A549 (cell line): ENCODE results near the gene ACOXL. TPM values are rescaled to one million over a fixed set of nuclear protein-coding genes. Genes with fewer than 3 reads are reported as not detected.

Source experiments
- ATAC-seq, 2 experiments: fragments of 200-7000 bp in 1 of 2; fragments of >200 bp in 1 of 2; cut with Nextera tagmentation in 1 of 2; cut with Tn5 transposase in 1 of 2; 3 replicates each; pipeline versions ENCODE4 v1.8.0 to v1.9.1; 2018 to 2020; ENCODE audit warnings: mild to moderate bottlenecking in 1 of 2, moderate library complexity in 1 of 2
- CTCF ChIA-PET: fragments of 300-600 bp; sonication (Branson Sonifier 250); formaldehyde crosslinking; extraction: SDS; loops from one replicate; lab custom pipeline; 2021; ENCODE audit warnings: antibody characterized with exemption, inconsistent platforms; lab: Yijun Ruan, JAX
- POLR2A ChIA-PET: fragments of 350-600 bp; formaldehyde crosslinking; extraction: SDS; loops from one replicate; lab custom pipeline; 2021; ENCODE audit warnings: antibody characterized with exemption, inconsistent platforms; lab: Yijun Ruan, JAX
- DNase-seq, 2 experiments: peaks; one replicate each; pipeline versions ENCODE4 v3.0.0 to v3.0.0-alpha.2; 2011 to 2016; ENCODE audit warnings: low read depth in 1 of 2, low spot score in 1 of 2
- FAIRE-seq: peaks from 2 replicates; lab custom pipeline; 2011; peaks lifted over from hg19 to GRCh38; lab: Jason Lieb, UNC
- H3K27ac ChIP-seq, 2 experiments: fragments of >200 bp; sonication (Bioruptor Twin); formaldehyde crosslinking; 3 replicates each; pipeline ENCODE4 v1.5.1; 2016 to 2017
- H3K4me1 ChIP-seq: fragments of >200 bp; sonication (Bioruptor Twin); formaldehyde crosslinking; 3 replicates; pipeline ENCODE4 v1.6.1; 2016
- H3K4me2 ChIP-seq: fragments of >200 bp; sonication (Bioruptor Twin); formaldehyde crosslinking; 3 replicates; pipeline ENCODE4 v1.6.1; 2016
- H3K4me3 ChIP-seq: fragments of >200 bp; sonication (Bioruptor Twin); formaldehyde crosslinking; 3 replicates; pipeline ENCODE4 v1.5.1; 2016
- H3K9me3 ChIP-seq: fragments of >200 bp; sonication (Bioruptor Twin); formaldehyde crosslinking; 3 replicates; pipeline ENCODE4 v1.6.1; 2016
- CBX8 ChIP-seq: fragments of 200-600 bp; sonication (generic); IDR thresholded peaks from 2 replicates; pipeline ENCODE4 v1.6.1; 2016
- CHD2 ChIP-seq: fragments of 150-350 bp; IDR thresholded peaks from 2 replicates; pipeline ENCODE4 v1.6.1; 2014; ENCODE audit warnings: low read length; ENCODE audit not compliant: partially characterized antibody
- CHD4 ChIP-seq: fragments of 200-600 bp; sonication (generic); IDR thresholded peaks from 2 replicates; pipeline ENCODE4 v1.6.1; 2016; ENCODE audit warnings: antibody characterized with exemption, mild to moderate bottlenecking, borderline replicate concordance
- EHF ChIP-seq: fragments of 250-450 bp; sonication (Bioruptor Pico); IDR thresholded peaks from 2 replicates; pipeline ENCODE4 v1.5.0; 2020; ENCODE audit warnings: mild to moderate bottlenecking
- EHMT2 ChIP-seq: fragments of 200-600 bp; sonication (generic); IDR thresholded peaks from 2 replicates; pipeline ENCODE4 v1.6.1; 2016; ENCODE audit warnings: antibody characterized with exemption, low read depth, mild to moderate bottlenecking, moderate library complexity
- FOSB ChIP-seq: fragments of 250-450 bp; sonication (Bioruptor Pico); IDR thresholded peaks from 2 replicates; pipeline ENCODE4 v1.5.0; 2020; ENCODE audit warnings: mild to moderate bottlenecking, moderate library complexity
- FOXS1 ChIP-seq: fragments of 250-450 bp; sonication (Bioruptor Pico); IDR thresholded peaks from 2 replicates; pipeline ENCODE4 v1.5.0; 2020; ENCODE audit warnings: mild to moderate bottlenecking, moderate library complexity
- GATA3 ChIP-seq: IDR thresholded peaks from 2 replicates; pipeline ENCODE4 v1.6.1; 2012; ENCODE audit warnings: borderline replicate concordance
- HDAC2 ChIP-seq: fragments of 200-600 bp; sonication (generic); IDR thresholded peaks from 2 replicates; pipeline ENCODE4 v1.6.1; 2016
- HEYL ChIP-seq: fragments of 250-450 bp; sonication (Bioruptor Pico); IDR thresholded peaks from 2 replicates; pipeline ENCODE4 v1.8.0; 2021; ENCODE audit warnings: mild to moderate bottlenecking, moderate library complexity
- HOXA7 ChIP-seq: fragments of 250-450 bp; sonication (Bioruptor Pico); IDR thresholded peaks from 2 replicates; pipeline ENCODE4 v1.5.0; 2020; ENCODE audit warnings: mild to moderate bottlenecking, moderate library complexity
- HOXB5 ChIP-seq: fragments of 250-450 bp; sonication (Bioruptor Pico); IDR thresholded peaks from 2 replicates; pipeline ENCODE4 v1.5.0; 2020; ENCODE audit warnings: mild to moderate bottlenecking, moderate library complexity
- JUN ChIP-seq, 2 experiments: fragments of >200 bp; sonication (Bioruptor Twin); formaldehyde crosslinking; IDR thresholded peaks; 2 replicates in 1 of 2; 3 replicates in 1 of 2; pipeline ENCODE4 v1.6.1; 2016 to 2017
- JUNB ChIP-seq: fragments of >200 bp; sonication (Bioruptor Twin); formaldehyde crosslinking; IDR thresholded peaks from 2 replicates; pipeline ENCODE4 v1.6.1; 2016
- KDM1A ChIP-seq: fragments of 200-600 bp; sonication (generic); IDR thresholded peaks from 2 replicates; pipeline ENCODE4 v1.6.1; 2016; ENCODE audit warnings: low read depth, mild to moderate bottlenecking
- MYC ChIP-seq: IDR thresholded peaks from 2 replicates; pipeline ENCODE4 v1.6.1; 2012; ENCODE audit warnings: mild to moderate bottlenecking, inconsistent platforms, low read length, improper control_type of control experiment, borderline replicate concordance
- NFE2L2 ChIP-seq: fragments of 150-350 bp; conservative IDR thresholded peaks from 2 replicates; pipeline ENCODE4 v1.6.1; 2014; ENCODE audit warnings: low read length
- NR3C1 ChIP-seq: fragments of >200 bp; sonication (Bioruptor Twin); formaldehyde crosslinking; IDR thresholded peaks from 3 replicates; pipeline ENCODE4 v1.6.1; 2017
- POLR2AphosphoS2 ChIP-seq: conservative IDR thresholded peaks from 2 replicates; pipeline ENCODE4 v1.6.1; 2012; ENCODE audit warnings: low read length, improper control_type of control experiment, inconsistent platforms
- RAD21 ChIP-seq, 2 experiments: fragments of >200 bp in 1 of 2; sonication (Bioruptor Twin) in 1 of 2; formaldehyde crosslinking in 1 of 2; IDR thresholded peaks in 1 of 2; conservative IDR thresholded peaks in 1 of 2; 2 replicates in 1 of 2; 3 replicates in 1 of 2; pipeline ENCODE4 v1.6.1; 2012 to 2018; ENCODE audit warnings: inconsistent platforms in 1 of 2
- RARB ChIP-seq: fragments of 250-450 bp; sonication (Bioruptor Pico); IDR thresholded peaks from 2 replicates; pipeline ENCODE4 v1.8.0; 2021; ENCODE audit warnings: mild to moderate bottlenecking, moderate library complexity
- RFX5 ChIP-seq: fragments of 450-650 bp; IDR thresholded peaks from 2 replicates; pipeline ENCODE4 v1.7.1; 2014; ENCODE audit warnings: antibody characterized with exemption, mild to moderate bottlenecking, moderate library complexity
- RNF2 ChIP-seq: fragments of 200-600 bp; sonication (generic); IDR thresholded peaks from 2 replicates; pipeline ENCODE4 v1.6.1; 2016; ENCODE audit warnings: low read depth, mild to moderate bottlenecking, antibody characterized with exemption, moderate library complexity, borderline replicate concordance
- SREBF2 ChIP-seq: fragments of 450-650 bp; IDR thresholded peaks from 2 replicates; pipeline ENCODE4 v1.6.1; 2014; ENCODE audit warnings: mild to moderate bottlenecking, moderate library complexity
- ZC3H11A ChIP-seq: fragments of 450-650 bp; IDR thresholded peaks from 2 replicates; pipeline ENCODE4 v1.6.1; 2014; ENCODE audit warnings: antibody characterized with exemption, mild to moderate bottlenecking
- WGBS: methylation state at CpG from one replicate; pipeline ENCODE4 v1.1.6; 2017; ENCODE audit errors: missing lambda C conversion rate; 5-methylcytosine and 5-hydroxymethylcytosine counted together
- polyA plus RNA-seq, 4 experiments: library from polyadenylated mRNA; depleted of rRNA in 3 of 4; stranded (reverse); fragments of >200 nt; fragmentation: RNase III in 1 of 4; extraction: RNeasy Plus Mini Kit Qiagen cat#74134 plus additional on column Dnase treatment in 1 of 4; gene quantifications; 2 replicates in 3 of 4; 3 replicates in 1 of 4; pipeline ENCODE4 v1.2.3, GENCODE V29; 2011 to 2017
- TF ChIP-seq, protein P1 (sequence below): IDR thresholded peaks from 2 replicates; pipeline ENCODE4 v1.6.1; 2012; ENCODE audit warnings: low read depth, borderline replicate concordance
- TF ChIP-seq, protein P2 (sequence below): fragments of >200 bp; sonication (Bioruptor Twin); formaldehyde crosslinking; IDR thresholded peaks from 3 replicates; pipeline ENCODE4 v1.5.1; 2016
- TF ChIP-seq, protein P3 (sequence below): fragments of 200-600 bp; sonication (generic); IDR thresholded peaks from 2 replicates; pipeline ENCODE4 v1.6.1; 2016; ENCODE audit warnings: antibody characterized with exemption, mild to moderate bottlenecking, moderate library complexity
- TF ChIP-seq, protein P4 (sequence below): fragments of >200 bp; sonication (Bioruptor Twin); formaldehyde crosslinking; IDR thresholded peaks from 3 replicates; pipeline ENCODE4 v1.6.1; 2016
- TF ChIP-seq, protein P5 (sequence below): IDR thresholded peaks from 2 replicates; pipeline ENCODE4 v1.6.1; 2012

Gene ACOXL
- polyA plus RNA-seq, 2 of the 4 experiments (the other 2 are of a cell fraction) = not detected

DNA sequence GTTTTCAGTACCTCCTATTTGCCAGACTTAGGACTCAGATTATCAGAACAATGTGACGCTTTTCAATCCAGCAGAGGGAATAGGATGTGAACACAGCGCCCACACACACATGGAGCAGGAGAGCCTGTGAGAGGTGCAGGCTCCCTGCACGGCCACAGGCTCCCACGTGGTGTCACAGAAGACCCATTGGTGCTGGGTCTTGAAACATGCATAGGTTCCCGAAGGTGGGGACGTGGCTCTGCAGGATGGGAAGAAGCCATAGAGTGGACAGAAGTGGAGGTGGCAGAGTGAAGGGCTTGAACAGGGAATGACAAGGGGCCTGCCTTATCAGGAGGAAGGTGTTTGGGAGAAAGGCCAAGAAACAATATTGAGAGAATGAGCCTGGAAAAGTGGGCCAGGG, 309.9 kb downstream of the ACOXL start:
- DNase-seq = no peak
- Histone ChIP-seq H3K9me3 (no peaks in the 10 kb centered on the region), H3K4me2 (no peak overlapping the region)
- no peak for TF ChIP-seq GATA3
- no peak for TF ChIP-seq RARB (CRISPR knock-in tag)
- TF ChIP-seq MYC = no peak
- TF ChIP-seq HEYL (CRISPR knock-in tag) = no peak
- no peak for TF ChIP-seq JUNB
- TF ChIP-seq HDAC2 = no peak
- TF ChIP-seq, protein P1, sequence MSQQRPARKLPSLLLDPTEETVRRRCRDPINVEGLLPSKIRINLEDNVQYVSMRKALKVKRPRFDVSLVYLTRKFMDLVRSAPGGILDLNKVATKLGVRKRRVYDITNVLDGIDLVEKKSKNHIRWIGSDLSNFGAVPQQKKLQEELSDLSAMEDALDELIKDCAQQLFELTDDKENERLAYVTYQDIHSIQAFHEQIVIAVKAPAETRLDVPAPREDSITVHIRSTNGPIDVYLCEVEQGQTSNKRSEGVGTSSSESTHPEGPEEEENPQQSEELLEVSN = no peak
- TF ChIP-seq KDM1A = no peak
- TF ChIP-seq RNF2 = no peak
- TF ChIP-seq, protein P2, sequence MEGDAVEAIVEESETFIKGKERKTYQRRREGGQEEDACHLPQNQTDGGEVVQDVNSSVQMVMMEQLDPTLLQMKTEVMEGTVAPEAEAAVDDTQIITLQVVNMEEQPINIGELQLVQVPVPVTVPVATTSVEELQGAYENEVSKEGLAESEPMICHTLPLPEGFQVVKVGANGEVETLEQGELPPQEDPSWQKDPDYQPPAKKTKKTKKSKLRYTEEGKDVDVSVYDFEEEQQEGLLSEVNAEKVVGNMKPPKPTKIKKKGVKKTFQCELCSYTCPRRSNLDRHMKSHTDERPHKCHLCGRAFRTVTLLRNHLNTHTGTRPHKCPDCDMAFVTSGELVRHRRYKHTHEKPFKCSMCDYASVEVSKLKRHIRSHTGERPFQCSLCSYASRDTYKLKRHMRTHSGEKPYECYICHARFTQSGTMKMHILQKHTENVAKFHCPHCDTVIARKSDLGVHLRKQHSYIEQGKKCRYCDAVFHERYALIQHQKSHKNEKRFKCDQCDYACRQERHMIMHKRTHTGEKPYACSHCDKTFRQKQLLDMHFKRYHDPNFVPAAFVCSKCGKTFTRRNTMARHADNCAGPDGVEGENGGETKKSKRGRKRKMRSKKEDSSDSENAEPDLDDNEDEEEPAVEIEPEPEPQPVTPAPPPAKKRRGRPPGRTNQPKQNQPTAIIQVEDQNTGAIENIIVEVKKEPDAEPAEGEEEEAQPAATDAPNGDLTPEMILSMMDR = no peak
- TF ChIP-seq NFE2L2 = no peak
- no peak for TF ChIP-seq EHF (CRISPR knock-in tag)
- TF ChIP-seq RFX5 = no peak
- TF ChIP-seq HOXB5 (CRISPR knock-in tag) = no peak
- TF ChIP-seq, all 56 proteins: peak for 0
- ChIA-PET POLR2A (no interaction called here), CTCF (interaction anchor here (1.2 kb wide), 1 partner anchor 230 kb away, joined by 4 read pairs; no protein-coding TSS in a partner anchor)
- Histone ChIP-seq H3K27ac (no peak overlapping the region), H3K4me1 (no peaks in the 10 kb centered on the region), H3K4me3 (no peak overlapping the region)
- FAIRE-seq (no peak), ATAC-seq (no peak)
- 25% methylated on average over 6 of the region's 6 CpGs for WGBS

GRCh38 chr2:111042772-111043771, 310.7 kb downstream of the ACOXL start:
- Histone ChIP-seq H3K27ac (no peak overlapping the region), H3K4me2 (no peak overlapping the region), H3K9me3 (no peaks in the 10 kb centered on the region), H3K4me1 (no peaks in the 10 kb centered on the region)
- 40% methylated on average over 19 of the region's 20 CpGs for WGBS
- no peak for FAIRE-seq
- DNase-seq = no peak
- ChIA-PET CTCF (interaction anchor here (1.2 kb wide), 1 partner anchor 231 kb away, joined by 4 read pairs; no protein-coding TSS in a partner anchor), POLR2A (no interaction called here)
- TF ChIP-seq, protein P3, sequence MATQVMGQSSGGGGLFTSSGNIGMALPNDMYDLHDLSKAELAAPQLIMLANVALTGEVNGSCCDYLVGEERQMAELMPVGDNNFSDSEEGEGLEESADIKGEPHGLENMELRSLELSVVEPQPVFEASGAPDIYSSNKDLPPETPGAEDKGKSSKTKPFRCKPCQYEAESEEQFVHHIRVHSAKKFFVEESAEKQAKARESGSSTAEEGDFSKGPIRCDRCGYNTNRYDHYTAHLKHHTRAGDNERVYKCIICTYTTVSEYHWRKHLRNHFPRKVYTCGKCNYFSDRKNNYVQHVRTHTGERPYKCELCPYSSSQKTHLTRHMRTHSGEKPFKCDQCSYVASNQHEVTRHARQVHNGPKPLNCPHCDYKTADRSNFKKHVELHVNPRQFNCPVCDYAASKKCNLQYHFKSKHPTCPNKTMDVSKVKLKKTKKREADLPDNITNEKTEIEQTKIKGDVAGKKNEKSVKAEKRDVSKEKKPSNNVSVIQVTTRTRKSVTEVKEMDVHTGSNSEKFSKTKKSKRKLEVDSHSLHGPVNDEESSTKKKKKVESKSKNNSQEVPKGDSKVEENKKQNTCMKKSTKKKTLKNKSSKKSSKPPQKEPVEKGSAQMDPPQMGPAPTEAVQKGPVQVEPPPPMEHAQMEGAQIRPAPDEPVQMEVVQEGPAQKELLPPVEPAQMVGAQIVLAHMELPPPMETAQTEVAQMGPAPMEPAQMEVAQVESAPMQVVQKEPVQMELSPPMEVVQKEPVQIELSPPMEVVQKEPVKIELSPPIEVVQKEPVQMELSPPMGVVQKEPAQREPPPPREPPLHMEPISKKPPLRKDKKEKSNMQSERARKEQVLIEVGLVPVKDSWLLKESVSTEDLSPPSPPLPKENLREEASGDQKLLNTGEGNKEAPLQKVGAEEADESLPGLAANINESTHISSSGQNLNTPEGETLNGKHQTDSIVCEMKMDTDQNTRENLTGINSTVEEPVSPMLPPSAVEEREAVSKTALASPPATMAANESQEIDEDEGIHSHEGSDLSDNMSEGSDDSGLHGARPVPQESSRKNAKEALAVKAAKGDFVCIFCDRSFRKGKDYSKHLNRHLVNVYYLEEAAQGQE = no peak
- no peak for TF ChIP-seq HOXA7 (CRISPR knock-in tag)
- no peak for TF ChIP-seq CHD2
- TF ChIP-seq, protein P4, sequence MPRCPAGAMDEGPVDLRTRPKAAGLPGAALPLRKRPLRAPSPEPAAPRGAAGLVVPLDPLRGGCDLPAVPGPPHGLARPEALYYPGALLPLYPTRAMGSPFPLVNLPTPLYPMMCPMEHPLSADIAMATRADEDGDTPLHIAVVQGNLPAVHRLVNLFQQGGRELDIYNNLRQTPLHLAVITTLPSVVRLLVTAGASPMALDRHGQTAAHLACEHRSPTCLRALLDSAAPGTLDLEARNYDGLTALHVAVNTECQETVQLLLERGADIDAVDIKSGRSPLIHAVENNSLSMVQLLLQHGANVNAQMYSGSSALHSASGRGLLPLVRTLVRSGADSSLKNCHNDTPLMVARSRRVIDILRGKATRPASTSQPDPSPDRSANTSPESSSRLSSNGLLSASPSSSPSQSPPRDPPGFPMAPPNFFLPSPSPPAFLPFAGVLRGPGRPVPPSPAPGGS = no peak
- TF ChIP-seq JUN (IDR thresholded peaks at IDR 0.05) = no peak
- no peak for TF ChIP-seq FOSB (CRISPR knock-in tag)
- TF ChIP-seq, protein P5, sequence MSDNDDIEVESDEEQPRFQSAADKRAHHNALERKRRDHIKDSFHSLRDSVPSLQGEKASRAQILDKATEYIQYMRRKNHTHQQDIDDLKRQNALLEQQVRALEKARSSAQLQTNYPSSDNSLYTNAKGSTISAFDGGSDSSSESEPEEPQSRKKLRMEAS = no peak
- no peak for TF ChIP-seq ZC3H11A
- TF ChIP-seq NR3C1 = no peak
- TF ChIP-seq CHD4 = no peak
- no peak for TF ChIP-seq GATA3
- TF ChIP-seq POLR2AphosphoS2 = no peak
- TF ChIP-seq SREBF2 = no peak
- TF ChIP-seq RAD21 (conservative IDR thresholded peaks at IDR 0.05 in 1 of 2, IDR thresholded peaks at IDR 0.05 in 1 of 2) = no peak
- TF ChIP-seq EHF (CRISPR knock-in tag) = no peak
- no peak for TF ChIP-seq EHMT2
- TF ChIP-seq, protein P1 = no peak
- TF ChIP-seq CBX8 = no peak
- TF ChIP-seq FOXS1 (CRISPR knock-in tag) = no peak
- TF ChIP-seq, all 56 proteins: peak for 0
- H3K4me3 ChIP-seq = no peak overlapping the region
- ATAC-seq = no peak
